ENCODE data around the gene AURKB. TPM values are rescaled to one million over a fixed set of nuclear protein-coding genes. Genes with fewer than 3 reads are reported as not detected.

Gene AURKB
- total and polyA plus RNA-seq, 2 of the 13 experiments (the other 11 are each of a cell fraction or from before 2014, with no cell fraction given) = 29.5 to 75.3 TPM

DNA sequence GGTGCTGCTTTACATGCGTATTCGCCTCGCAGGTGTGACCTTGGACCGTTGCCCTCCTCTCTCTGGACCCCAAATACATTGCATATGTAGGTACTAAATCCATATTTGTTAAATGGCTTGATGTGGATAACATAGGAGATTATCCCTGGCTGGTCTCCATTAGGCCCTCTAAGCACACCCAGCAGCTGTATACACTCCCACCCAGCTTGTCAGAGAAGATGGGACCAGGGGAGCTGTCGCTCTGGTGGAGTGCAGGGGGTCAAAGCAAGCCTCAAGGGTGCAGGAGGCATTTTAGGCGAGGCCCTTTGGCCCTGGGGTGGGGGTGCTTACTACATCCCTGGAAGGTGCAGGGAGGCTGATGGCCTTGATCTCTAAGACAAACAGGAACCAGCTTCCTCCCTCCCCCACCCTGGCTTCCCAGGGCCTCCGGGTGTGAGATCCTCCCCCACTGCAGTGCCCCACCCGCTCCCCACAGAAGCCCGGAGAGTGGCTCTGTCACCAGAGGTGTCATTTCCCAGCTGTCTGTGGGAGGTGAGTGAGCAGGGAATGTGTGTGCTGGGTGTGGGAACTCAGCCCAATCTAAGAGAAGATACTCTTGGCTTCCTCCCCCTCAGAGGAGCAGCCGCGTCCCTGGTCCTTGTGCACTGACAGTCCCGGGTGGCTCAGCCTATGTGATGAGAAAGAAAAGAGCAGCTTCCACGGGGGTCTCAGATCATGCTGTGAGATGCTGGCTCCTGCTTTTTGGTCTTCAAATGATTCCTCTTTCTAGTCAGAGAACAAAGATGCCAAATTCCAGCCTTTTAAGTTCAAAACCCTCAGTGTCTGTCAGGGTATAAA lies 46.2 kb downstream of the AURKB start (continued):
- TF ChIP-seq SIX1 (CRISPR knock-in tag; IDR thresholded peaks at IDR 0.05; ENCODE audit: borderline replicate concordance) (no peak), ZBTB8A (CRISPR knock-in tag; IDR thresholded peaks at IDR 0.05; ENCODE audit: borderline replicate concordance, low read depth) (no peak), GPBP1L1 (CRISPR knock-in tag; IDR thresholded peaks at IDR 0.05) (no peak), HNRNPL (IDR thresholded peaks at IDR 0.05; ENCODE audit: low read depth, low read length) (0 out of 2 replicates have a peak, but pooled peaks have one; percentile 4), TBX2 (CRISPR knock-in tag; IDR thresholded peaks at IDR 0.05; ENCODE audit: borderline replicate concordance) (peak; percentile 75), ZNF180 (CRISPR knock-in tag; IDR thresholded peaks at IDR 0.05; ENCODE audit: borderline replicate concordance, low read depth) (no peak), KLF9 (CRISPR knock-in tag; IDR thresholded peaks at IDR 0.05; ENCODE audit: low read depth) (no peak), ZNF737 (CRISPR knock-in tag; IDR thresholded peaks at IDR 0.05; ENCODE audit: borderline replicate concordance) (no peak), NFYB (CRISPR knock-in tag; IDR thresholded peaks at IDR 0.05) (no peak), CBX5 (CRISPR knock-in tag; IDR thresholded peaks at IDR 0.05; ENCODE audit: borderline replicate concordance) (no peak), ZSCAN12 (CRISPR knock-in tag; IDR thresholded peaks at IDR 0.05) (no peak), ZNF350 (CRISPR knock-in tag; IDR thresholded peaks at IDR 0.05; ENCODE audit: borderline replicate concordance, low read depth) (peak; percentile 49; the same call in 1 of the 2 replicates), RCOR2 (CRISPR knock-in tag; IDR thresholded peaks at IDR 0.05) (0 out of 2 replicates have a peak, but pooled peaks have one; percentile 19), ZNF788 (CRISPR knock-in tag; IDR thresholded peaks at IDR 0.05; ENCODE audit: borderline replicate concordance) (peak; percentile 50; the same call in 1 of the 2 replicates), ARNT (IDR thresholded peaks at IDR 0.05) (no peak), SIX4 (CRISPR knock-in tag; IDR thresholded peaks at IDR 0.05) (no peak), MAFG (CRISPR knock-in tag; IDR thresholded peaks at IDR 0.05) (no peak), ZNF83 (CRISPR knock-in tag; IDR thresholded peaks at IDR 0.05; ENCODE audit: borderline replicate concordance) (no peak), GABPA (IDR thresholded peaks at IDR 0.05; ENCODE audit: low read depth, low read length) (no peak), GABPA (CRISPR knock-in tag; IDR thresholded peaks at IDR 0.05; ENCODE audit: low read depth) (peak; percentile 47), TSC22D2 (CRISPR knock-in tag; IDR thresholded peaks at IDR 0.05; ENCODE audit: borderline replicate concordance) (no peak)
- TF ChIP-seq, protein P1, sequence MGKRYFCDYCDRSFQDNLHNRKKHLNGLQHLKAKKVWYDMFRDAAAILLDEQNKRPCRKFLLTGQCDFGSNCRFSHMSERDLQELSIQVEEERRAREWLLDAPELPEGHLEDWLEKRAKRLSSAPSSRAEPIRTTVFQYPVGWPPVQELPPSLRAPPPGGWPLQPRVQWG (CRISPR knock-in tag; IDR thresholded peaks at IDR 0.05; ENCODE audit: borderline replicate concordance, low read depth) = no peak
- TF ChIP-seq, protein P2, sequence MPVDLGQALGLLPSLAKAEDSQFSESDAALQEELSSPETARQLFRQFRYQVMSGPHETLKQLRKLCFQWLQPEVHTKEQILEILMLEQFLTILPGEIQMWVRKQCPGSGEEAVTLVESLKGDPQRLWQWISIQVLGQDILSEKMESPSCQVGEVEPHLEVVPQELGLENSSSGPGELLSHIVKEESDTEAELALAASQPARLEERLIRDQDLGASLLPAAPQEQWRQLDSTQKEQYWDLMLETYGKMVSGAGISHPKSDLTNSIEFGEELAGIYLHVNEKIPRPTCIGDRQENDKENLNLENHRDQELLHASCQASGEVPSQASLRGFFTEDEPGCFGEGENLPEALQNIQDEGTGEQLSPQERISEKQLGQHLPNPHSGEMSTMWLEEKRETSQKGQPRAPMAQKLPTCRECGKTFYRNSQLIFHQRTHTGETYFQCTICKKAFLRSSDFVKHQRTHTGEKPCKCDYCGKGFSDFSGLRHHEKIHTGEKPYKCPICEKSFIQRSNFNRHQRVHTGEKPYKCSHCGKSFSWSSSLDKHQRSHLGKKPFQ (CRISPR knock-in tag; IDR thresholded peaks at IDR 0.05; ENCODE audit: insufficient replicate concordance) = no peak

Measured in HepG2 (cell line).